Inflammatory macrophage treated with lipopolysaccharide for 1 hour (primary cell): ENCODE results near the gene FNDC7.
"Not testable (repeated sequence)": the region's sequence is repeated elsewhere in the genome, so short reads cannot be mapped to it uniquely, and the experiment has no call there.

Source experiments
- DNase-seq, 2 donors: peaks; one replicate each; pipeline ENCODE4 v3.0.0-alpha.2; 2020 to 2022

FNDC7 gene

GRCh38 chr1:108745980-108746381, 33.3 kb downstream of the FNDC7 start:
- DNase-seq, result no peak

GRCh38 chr1:108746382-108747170, 33.9 kb downstream of the FNDC7 start, which contains the start of gene STXBP3:
TSS of gene STXBP3 (plus strand) at chr1:108746674. CDS start at chr1:108746738, 64 bp downstream.
- peak; percentile 96 to 100 for DNase-seq

GRCh38 chr1:108747171-108747850, 34.6 kb downstream of the FNDC7 start:
- DNase-seq, result peak; percentile 79 to 88

- DNase-seq, result peak; percentile 24 to 26
These were observed 35.2 kb downstream of the FNDC7 start for GRCh38 chr1:108747898-108748297.

- peak in 1 of 2 donors; percentile 29 for DNase-seq
These were observed 36.4 kb downstream of the FNDC7 start for GRCh38 chr1:108749081-108749480.

GRCh38 chr1:108750476-108751181, 37.9 kb downstream of the FNDC7 start:
- DNase-seq, result no peak

GRCh38 chr1:108753363-108753762, 40.7 kb downstream of the FNDC7 start:
- no peak for DNase-seq

GRCh38 chr1:108758796-108759195, 46.1 kb downstream of the FNDC7 start:
- no peak for DNase-seq

GRCh38 chr1:108767115-108767514, 54.4 kb downstream of the FNDC7 start:
- DNase-seq, result no peak

GRCh38 chr1:108767708-108768107, 55.0 kb downstream of the FNDC7 start:
- no peak for DNase-seq

- no peak for DNase-seq
These were observed 65.1 kb downstream of the FNDC7 start for GRCh38 chr1:108777839-108778238.

GRCh38 chr1:108779455-108779854, 66.7 kb downstream of the FNDC7 start:
- no peak for DNase-seq

- DNase-seq, result no peak
These were observed 68.3 kb downstream of the FNDC7 start for GRCh38 chr1:108780937-108781574.

GRCh38 chr1:108781575-108781944, 68.9 kb downstream of the FNDC7 start:
- DNase-seq, result not testable (repeated sequence)

- no peak for DNase-seq
These were observed 72.6 kb downstream of the FNDC7 start for GRCh38 chr1:108785264-108785663.

GRCh38 chr1:108785880-108786279, 73.2 kb downstream of the FNDC7 start:
- no peak for DNase-seq

- DNase-seq, result no peak
These were observed 79.1 kb downstream of the FNDC7 start for GRCh38 chr1:108791790-108792189.
